CD4-positive, alpha-beta T cell treated with Interleukin-6 at 100 ng/mL for 8 hours (primary cell): ENCODE measurements around the gene RNF38.
A peak's percentile ranks its signal among the peaks of the same experiment; 100 is the strongest.
"Not testable (repeated sequence)": the region's sequence is repeated elsewhere in the genome, so short reads cannot be mapped to it uniquely, and the experiment has no call there.

Source experiments
- DNase-seq: peaks from one replicate; pipeline ENCODE4 v3.0.0-alpha.2; 2020; ENCODE audit warnings: mixed read lengths, low spot score

Gene RNF38

GRCh38 chr9:36399980-36400331 lies at the start of gene RNF38:
TSS of gene RNF38 (minus strand) at chr9:36400269. CDS start at chr9:36400108, 161 bp downstream.
- DNase-seq, result peak; percentile 48

GRCh38 chr9:36448555-36448954 lies 48.5 kb upstream of the RNF38 start:
- not testable (repeated sequence) for DNase-seq

- no peak for DNase-seq
Observed at GRCh38 chr9:36448017-36448416, 47.9 kb upstream of the RNF38 start.

GRCh38 chr9:36446678-36447077 lies 46.6 kb upstream of the RNF38 start:
- DNase-seq, result not testable (repeated sequence)

GRCh38 chr9:36445800-36446361 lies 45.8 kb upstream of the RNF38 start:
- no peak for DNase-seq

- no peak for DNase-seq
Observed at GRCh38 chr9:36444203-36444602, 44.1 kb upstream of the RNF38 start.

- no peak for DNase-seq
Observed at GRCh38 chr9:36443581-36443980, 43.5 kb upstream of the RNF38 start.

GRCh38 chr9:36442710-36443109 lies 42.6 kb upstream of the RNF38 start:
- DNase-seq, result no peak

GRCh38 chr9:36441966-36442365 lies 41.9 kb upstream of the RNF38 start:
- DNase-seq, result no peak

GRCh38 chr9:36438536-36439236 lies 38.6 kb upstream of the RNF38 start:
- DNase-seq, result no peak

- no peak for DNase-seq
Observed at GRCh38 chr9:36437790-36438189, 37.7 kb upstream of the RNF38 start.

- no peak for DNase-seq
Observed at GRCh38 chr9:36436909-36437308, 36.8 kb upstream of the RNF38 start.

- DNase-seq, result no peak
Observed at GRCh38 chr9:36433386-36433785, 33.3 kb upstream of the RNF38 start.

GRCh38 chr9:36431078-36431477 lies 31.0 kb upstream of the RNF38 start:
- DNase-seq, result no peak

- no peak for DNase-seq
Observed at GRCh38 chr9:36426945-36427344, 26.9 kb upstream of the RNF38 start.

- DNase-seq, result no peak
Observed at GRCh38 chr9:36426348-36426747, 26.3 kb upstream of the RNF38 start.

GRCh38 chr9:36424289-36425055 lies 24.4 kb upstream of the RNF38 start:
- no peak for DNase-seq

GRCh38 chr9:36423206-36423605 lies 23.1 kb upstream of the RNF38 start:
- DNase-seq, result no peak

GRCh38 chr9:36416890-36417289 lies 16.8 kb upstream of the RNF38 start:
- no peak for DNase-seq

GRCh38 chr9:36415822-36416525 lies 15.9 kb upstream of the RNF38 start:
- no peak for DNase-seq

- not testable (repeated sequence) for DNase-seq
Observed at GRCh38 chr9:36411410-36411809, 11.3 kb upstream of the RNF38 start.

GRCh38 chr9:36409076-36409475 lies 9.0 kb upstream of the RNF38 start:
- DNase-seq, result not testable (repeated sequence)
